GM18517 (cell line): ENCODE results near the gene MTARC2.
A peak's percentile ranks its signal among the peaks of the same experiment; 100 is the strongest.
"Not testable (repeated sequence)": the region's sequence is repeated elsewhere in the genome, so short reads cannot be mapped to it uniquely, and the experiment has no call there.

Experiments
- ATAC-seq: cut with Tn5 transposase; IDR thresholded peaks from one replicate; pipeline ENCODE4 v1.9.1; 2021; ENCODE audit warnings: mild to moderate bottlenecking, moderate library complexity; ENCODE audit not compliant: unreplicated experiment

Gene MTARC2

DNA sequence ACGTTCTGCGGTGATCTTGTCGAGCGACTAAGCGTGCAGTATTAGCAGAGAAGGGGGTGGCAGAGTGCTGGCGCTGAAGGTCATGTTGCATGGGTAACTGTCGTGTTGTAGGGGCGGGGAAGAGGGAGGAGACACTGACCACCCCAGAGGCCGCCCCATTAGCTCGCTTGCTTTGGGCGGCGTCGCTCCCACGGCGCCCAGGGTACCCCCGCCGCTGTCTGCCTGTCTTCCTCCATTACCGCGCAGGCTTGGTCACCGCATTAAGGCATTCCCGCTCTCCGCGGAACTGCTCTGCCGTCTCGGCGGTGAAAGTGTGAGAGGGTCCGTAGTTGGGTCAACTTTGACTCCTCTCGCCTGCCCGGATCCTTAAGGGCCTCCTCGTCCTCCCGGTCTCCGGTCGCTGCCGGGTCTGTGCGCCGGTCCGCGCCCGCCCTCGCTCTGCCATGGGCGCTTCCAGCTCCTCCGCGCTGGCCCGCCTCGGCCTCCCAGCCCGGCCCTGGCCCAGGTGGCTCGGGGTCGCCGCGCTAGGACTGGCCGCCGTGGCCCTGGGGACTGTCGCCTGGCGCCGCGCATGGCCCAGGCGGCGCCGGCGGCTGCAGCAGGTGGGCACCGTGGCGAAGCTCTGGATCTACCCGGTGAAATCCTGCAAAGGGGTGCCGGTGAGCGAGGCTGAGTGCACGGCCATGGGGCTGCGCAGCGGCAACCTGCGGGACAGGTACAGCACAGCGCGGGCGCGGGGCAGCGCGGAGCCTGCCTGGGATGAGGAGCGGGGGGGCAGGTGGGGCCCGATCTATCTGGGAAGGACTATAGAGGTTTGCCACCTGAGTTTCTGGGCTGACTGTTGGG is at the start of gene MTARC2:
MTARC2 (plus strand) TSS at position 234 of the 846 bp plus-strand sequence; CDS start at position 444, 210 bp downstream.
- peak; percentile 98 for ATAC-seq

- ATAC-seq = no peak
These were observed 49.5 kb upstream of the MTARC2 start for GRCh38 chr1:220698607-220699016.

DNA sequence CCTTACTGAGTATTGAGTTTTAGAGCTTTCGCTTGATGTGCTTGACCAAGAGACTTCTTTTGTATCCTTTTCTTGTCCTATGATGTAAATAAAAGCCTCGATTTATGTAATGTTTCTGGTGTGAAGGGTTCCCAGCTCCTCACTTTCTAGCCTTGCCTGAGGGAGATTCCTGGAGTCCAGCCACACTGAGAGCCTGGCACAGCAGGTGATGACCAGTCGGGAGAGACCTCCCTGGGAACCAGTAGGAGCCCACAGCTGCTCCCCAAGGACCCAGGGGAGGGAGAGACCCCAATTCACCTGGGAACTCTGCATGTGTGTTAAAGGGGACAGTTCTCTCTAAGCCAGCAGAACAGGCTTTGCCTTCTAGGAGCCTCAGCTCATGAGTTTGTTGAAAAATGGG is 49.1 kb upstream of the MTARC2 start:
- no peak for ATAC-seq

GRCh38 chr1:220700556-220701179 is 47.5 kb upstream of the MTARC2 start:
- ATAC-seq = no peak

GRCh38 chr1:220701974-220702373 is 46.1 kb upstream of the MTARC2 start:
- ATAC-seq = no peak

DNA sequence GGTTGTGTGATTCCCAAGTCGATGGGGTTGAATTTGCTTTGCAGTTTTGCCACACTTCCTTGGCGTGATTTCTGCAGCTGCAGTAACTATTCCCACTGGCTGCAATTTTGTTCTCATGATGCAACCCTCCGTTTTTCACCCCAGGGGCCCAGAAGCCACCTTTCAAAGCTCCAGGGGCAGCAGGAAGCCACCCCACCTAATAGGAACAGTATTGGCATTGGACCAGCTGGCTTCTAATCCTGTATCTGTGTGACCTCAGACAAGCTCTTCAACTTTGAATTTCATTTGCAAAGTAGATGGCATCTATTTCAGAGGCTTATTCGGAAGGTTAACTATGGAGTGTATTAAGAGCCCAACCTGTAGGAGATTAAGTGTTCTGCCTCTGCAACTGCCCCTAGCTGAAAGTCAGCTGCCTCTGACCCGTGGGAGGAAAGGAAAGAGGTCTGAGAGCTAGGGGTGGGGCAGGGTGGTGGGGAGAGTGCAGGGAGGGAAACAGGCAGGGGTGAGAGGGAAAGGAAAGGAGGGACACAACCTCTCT is 45.3 kb upstream of the MTARC2 start:
- ATAC-seq = no peak

GRCh38 chr1:220703305-220703704 is 44.8 kb upstream of the MTARC2 start:
- ATAC-seq = no peak

DNA sequence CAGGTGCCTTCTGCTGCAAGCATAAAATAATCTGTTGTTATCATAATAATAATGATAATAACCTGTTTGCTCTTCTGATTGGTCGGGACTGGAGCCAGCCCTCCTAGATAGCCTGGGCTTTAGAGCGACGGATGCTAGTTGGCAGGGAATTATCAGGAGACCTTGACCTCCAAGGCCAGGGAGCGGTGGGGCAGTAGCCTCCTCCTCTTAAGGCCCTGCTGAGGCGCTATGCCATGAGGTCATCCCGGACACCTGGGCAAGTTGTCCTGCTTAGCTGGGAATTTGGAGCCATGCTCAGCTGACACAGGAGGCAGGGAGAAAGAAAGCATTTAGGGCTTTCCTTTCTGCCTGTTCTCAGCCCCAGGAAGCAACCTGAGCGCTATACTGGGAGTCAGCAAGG is 42.3 kb upstream of the MTARC2 start:
- no peak for ATAC-seq

GRCh38 chr1:220706480-220706879 is 41.6 kb upstream of the MTARC2 start:
- no peak for ATAC-seq

DNA sequence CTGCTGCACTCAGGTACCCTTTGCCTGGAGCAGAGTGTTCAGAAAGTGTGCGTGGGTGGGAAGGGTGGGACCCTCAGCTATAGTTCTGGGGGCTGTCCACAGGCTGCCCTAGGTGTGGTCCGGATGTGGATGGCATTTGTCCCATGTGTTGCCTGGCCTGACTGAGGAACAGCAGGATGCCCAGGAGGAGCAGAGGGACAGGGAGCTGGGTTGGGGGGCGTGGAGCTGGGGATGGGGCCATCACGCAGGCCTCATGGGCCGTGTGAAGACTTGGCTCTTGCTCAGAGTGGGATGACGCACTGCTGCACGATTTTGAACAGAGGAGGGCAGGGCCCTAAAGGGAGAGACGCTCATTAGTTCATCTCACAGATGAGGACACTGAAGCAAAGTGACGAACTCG is 41.0 kb upstream of the MTARC2 start:
- no peak for ATAC-seq

DNA sequence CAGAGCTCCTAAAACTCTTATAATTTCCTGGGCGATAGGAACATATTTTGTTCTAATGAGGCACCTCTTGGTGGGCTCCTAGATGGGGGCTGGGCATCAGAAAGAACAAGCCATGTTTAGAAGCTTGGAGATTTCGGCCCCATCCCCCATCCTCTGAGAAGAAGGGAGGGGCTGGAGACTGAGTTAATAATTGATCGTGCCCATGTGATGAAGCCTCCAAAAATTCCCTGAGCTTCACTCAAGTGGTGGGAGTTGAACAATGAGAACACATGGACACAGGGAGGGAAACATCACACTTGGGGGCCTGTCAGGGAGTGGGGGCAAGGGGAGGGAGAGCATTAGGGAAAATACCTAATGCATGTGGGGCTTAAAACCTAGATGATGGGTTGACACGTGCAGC is 39.9 kb upstream of the MTARC2 start:
- no peak for ATAC-seq

GRCh38 chr1:220708936-220709801 is 39.0 kb upstream of the MTARC2 start:
- ATAC-seq = peak; percentile 43

DNA sequence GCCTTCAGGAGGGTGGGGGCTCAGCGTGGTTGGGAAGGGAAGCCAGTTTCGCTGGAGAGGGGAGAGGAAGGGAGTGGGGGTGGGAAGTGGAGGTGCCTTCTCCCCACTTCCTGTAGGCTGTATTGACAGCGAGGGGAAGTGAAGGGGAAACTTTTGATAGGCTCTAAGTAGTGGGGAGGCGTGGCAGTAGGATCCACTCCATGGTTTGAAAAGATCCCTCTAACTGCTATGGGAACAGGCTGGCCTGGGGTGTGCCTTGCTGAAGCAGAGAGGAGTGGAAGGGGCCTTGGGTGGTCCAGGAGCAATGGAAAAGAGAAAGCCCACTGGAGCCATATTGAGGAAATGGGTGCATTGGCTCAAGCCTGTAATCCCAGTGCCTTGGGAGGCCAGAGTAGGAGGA is 37.8 kb upstream of the MTARC2 start:
- ATAC-seq = no peak

GRCh38 chr1:220711056-220711809 is 36.9 kb upstream of the MTARC2 start:
- ATAC-seq = peak; percentile 89

DNA sequence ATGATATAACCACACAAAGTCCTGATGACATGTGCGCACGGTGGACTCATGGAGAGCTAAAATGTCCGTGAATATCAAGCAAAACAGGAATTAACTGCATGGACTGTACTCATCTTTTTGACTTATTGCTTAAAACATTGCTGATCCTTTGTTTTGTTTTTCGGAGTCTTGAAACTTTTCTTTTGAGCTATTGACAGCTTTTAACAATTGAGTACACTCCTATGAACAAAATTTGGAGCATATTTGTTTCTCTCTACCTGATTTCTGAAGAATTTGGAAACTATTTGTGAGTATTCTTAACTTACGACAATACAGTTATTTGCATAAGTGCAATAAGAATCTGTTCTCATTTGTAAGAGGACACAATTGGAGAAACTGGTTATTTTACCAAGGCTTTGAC is 32.1 kb upstream of the MTARC2 start:
- not testable (repeated sequence) for ATAC-seq

DNA sequence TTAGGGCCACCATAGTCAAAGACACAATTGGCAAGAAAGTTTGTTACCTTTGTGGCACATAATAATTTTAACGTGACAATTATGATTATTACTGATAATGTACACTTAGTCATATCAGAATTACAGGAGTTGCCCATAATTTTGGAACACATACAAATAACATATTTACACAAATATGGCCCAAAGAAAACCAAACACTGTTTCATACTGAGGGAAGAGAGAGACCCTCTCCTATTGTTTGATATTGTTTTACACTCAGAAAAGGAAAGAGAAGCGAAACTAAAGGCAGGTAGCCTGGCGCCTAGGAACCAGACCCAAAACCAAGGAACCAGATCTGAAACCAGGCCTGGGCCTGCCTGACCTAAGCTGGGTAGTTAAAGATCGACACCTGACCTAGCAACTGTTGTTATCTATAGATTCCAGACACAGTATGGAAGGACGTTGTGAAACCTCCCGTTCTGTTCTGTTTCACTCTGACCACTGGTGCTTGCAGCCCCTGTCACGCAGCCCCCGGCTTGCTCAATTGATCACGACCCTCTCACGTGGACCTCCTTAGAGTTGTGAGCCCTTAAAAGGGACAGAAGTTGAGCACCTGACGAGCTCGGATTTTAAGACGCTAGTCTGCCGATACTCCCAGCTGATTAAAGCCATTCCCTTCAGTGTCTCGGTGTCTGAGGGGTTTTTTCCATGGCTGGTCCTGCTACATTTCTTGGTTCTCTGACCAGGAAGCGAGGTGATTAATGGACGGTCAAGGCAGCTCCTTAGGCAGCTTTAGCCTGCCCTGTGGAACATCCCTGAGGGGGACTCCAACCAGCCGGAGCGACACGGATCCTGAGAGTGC is 30.1 kb upstream of the MTARC2 start:
- ATAC-seq = no peak

DNA sequence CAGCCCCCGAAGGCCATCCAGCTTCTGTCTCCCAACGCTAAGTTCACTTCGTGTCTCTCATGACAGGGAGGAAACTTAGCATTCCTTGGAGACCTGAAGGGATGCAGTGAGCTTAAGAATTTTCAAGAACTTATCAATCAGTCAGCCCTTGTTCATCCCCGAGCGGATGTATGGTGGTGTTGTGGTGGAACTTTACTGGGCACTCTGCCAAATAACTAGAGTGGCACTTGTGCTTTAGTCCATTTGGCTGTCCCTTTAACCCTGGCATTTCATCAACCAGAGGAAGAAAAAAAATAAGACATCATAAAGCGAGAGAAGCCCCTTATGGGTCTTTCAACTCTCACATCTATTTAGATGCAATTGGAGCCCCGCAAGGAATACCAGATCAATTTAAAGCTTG is 26.9 kb upstream of the MTARC2 start:
- ATAC-seq = not testable (repeated sequence)

GRCh38 chr1:220726634-220727033 is 21.5 kb upstream of the MTARC2 start:
- no peak for ATAC-seq

GRCh38 chr1:220727519-220727918 is 20.6 kb upstream of the MTARC2 start:
- no peak for ATAC-seq

GRCh38 chr1:220730486-220730885 is 17.6 kb upstream of the MTARC2 start:
- no peak for ATAC-seq
